GM12892 (cell line): ENCODE results near the gene RALGAPA2.

Source experiments
- POLR2A ChIP-seq: IDR thresholded peaks from 2 replicates; pipeline ENCODE4 v1.6.1; 2011; ENCODE audit warnings: low read depth, low read length, control low read depth
- POLR2AphosphoS5 ChIP-seq: IDR thresholded peaks from 2 replicates; pipeline ENCODE4 v1.6.1; 2011; ENCODE audit warnings: low read depth, low read length, control low read depth
- TAF1 ChIP-seq: IDR thresholded peaks from 2 replicates; pipeline ENCODE4 v1.6.1; 2011; ENCODE audit warnings: low read depth, mild to moderate bottlenecking, control low read depth, low read length, borderline replicate concordance

DNA sequence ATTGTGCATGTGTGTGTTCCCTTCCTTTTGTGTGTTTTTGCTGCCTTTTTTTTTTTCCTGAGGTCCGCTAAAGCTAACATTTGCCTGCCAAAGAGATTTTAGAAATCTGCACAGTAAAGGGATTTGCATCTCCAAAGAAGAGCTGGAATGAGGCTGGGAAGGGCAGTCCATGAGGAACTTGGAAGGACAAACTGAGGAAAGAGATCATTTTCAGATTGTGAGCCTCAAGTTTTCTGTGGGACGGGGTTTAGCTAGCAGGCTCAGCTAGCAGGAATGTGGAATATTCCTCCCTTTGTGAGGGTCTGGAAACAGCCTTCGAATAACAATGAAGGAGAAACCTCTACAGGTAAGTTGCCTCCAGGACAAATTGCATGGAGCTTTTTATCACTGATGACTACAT, 340.8 kb downstream of the RALGAPA2 start:
- TF ChIP-seq POLR2AphosphoS5 (no peak), POLR2A (no peak), TAF1 (no peak)
